HepG2 (cell line): Measurements from ENCODE around the gene LRR1. TPM values are rescaled to one million over a fixed set of nuclear protein-coding genes. Genes with fewer than 3 reads are reported as not detected.

Experiments
- ARID3A ChIP-seq: IDR thresholded peaks from 2 replicates; pipeline ENCODE4 v1.6.1; 2012; ENCODE audit warnings: low read depth, low read length, improper control_type of control experiment
- CREB3 ChIP-seq: sonication (generic); formaldehyde crosslinking; IDR thresholded peaks from 2 replicates; pipeline ENCODE4 v1.5.0; 2020; ENCODE audit warnings: missing genetic modification reagents
- HMGXB3 ChIP-seq: sonication (generic); formaldehyde crosslinking; IDR thresholded peaks from 2 replicates; pipeline ENCODE4 v1.4.0; 2020; ENCODE audit warnings: missing genetic modification reagents, borderline replicate concordance
- IKZF5 ChIP-seq: IDR thresholded peaks from 2 replicates; pipeline ENCODE4 v1.6.1; 2018; ENCODE audit warnings: missing genetic modification reagents, mild to moderate bottlenecking, missing compliant biosample characterization
- MYNN ChIP-seq: sonication (generic); formaldehyde crosslinking; IDR thresholded peaks from 2 replicates; pipeline ENCODE4 v1.4.0; 2020; ENCODE audit warnings: mild to moderate bottlenecking, low read depth, missing genetic modification reagents
- NBN ChIP-seq: fragments of 450-650 bp; conservative IDR thresholded peaks from 2 replicates; pipeline ENCODE4 v1.6.1; 2017
- NFYC ChIP-seq: IDR thresholded peaks from 2 replicates; pipeline ENCODE4 v1.6.1; 2016; ENCODE audit warnings: missing genetic modification reagents, missing compliant biosample characterization
- PATZ1 ChIP-seq: sonication (generic); formaldehyde crosslinking; IDR thresholded peaks from 2 replicates; pipeline ENCODE4 v1.4.0; 2020; ENCODE audit warnings: missing genetic modification reagents
- SRSF1 ChIP-seq: fragments of 200-400 bp; formaldehyde crosslinking; optimal IDR thresholded peaks from 2 replicates; pipeline ENCODE3; 2017; ENCODE audit warnings: mild to moderate bottlenecking, low read depth, low read length, moderate library complexity
- THAP7 ChIP-seq: sonication (generic); formaldehyde crosslinking; IDR thresholded peaks from 2 replicates; pipeline ENCODE4 v1.8.1; 2023; ENCODE audit warnings: mild to moderate bottlenecking, missing genetic modification reagents
- ZGPAT ChIP-seq: IDR thresholded peaks from 2 replicates; pipeline ENCODE4 v1.6.1; 2016; ENCODE audit warnings: mild to moderate bottlenecking
- ZNF496 ChIP-seq: sonication (generic); formaldehyde crosslinking; IDR thresholded peaks from 2 replicates; pipeline ENCODE4 v1.8.1; 2023; ENCODE audit warnings: mild to moderate bottlenecking, moderate library complexity, missing genetic modification reagents; ENCODE audit not compliant: insufficient replicate concordance
- polyA plus RNA-seq, 8 experiments: library from polyadenylated mRNA; depleted of rRNA in 3 of 8; stranded (reverse) in 7 of 8; unstranded in 1 of 8; fragments of >200 nt; fragmentation: Illumina TruSeq in 4 of 8; extraction: Trizol in 4 of 8; gene quantifications; 2 replicates each; pipeline versions ENCODE4 v1.2.1 to v1.2.3, GENCODE V29; 2011 to 2016; ENCODE audit warnings: low read depth in 4 of 8, missing spikeins in 1 of 8, mixed read lengths in 1 of 8; ENCODE audit not compliant: insufficient read depth in 1 of 8
- total RNA-seq, 5 experiments: library from RNA; depleted of rRNA; stranded (reverse); fragments of >200 nt; fragmentation: Illumina TruSeq; extraction: Trizol; gene quantifications; 2 replicates each; pipeline ENCODE4 v1.2.3, GENCODE V29; 2016; ENCODE audit warnings: low read depth in 1 of 5

The LRR1 gene
- total and polyA plus RNA-seq, 2 of the 13 experiments (the other 11 are each of a cell fraction or from before 2014, with no cell fraction given) = 7.0 to 36.2 TPM

- TF ChIP-seq HMGXB3 = no peak; the same call in 1 of the 2 replicates
- TF ChIP-seq NBN = no peak
- TF ChIP-seq SRSF1 = no peak
- TF ChIP-seq MYNN (CRISPR knock-in tag) = no peak
- peak; percentile 90; the same call in 1 of the 2 replicates for TF ChIP-seq THAP7 (CRISPR knock-in tag)
- peak; percentile 63; the same call in 1 of the 2 replicates for TF ChIP-seq IKZF5 (CRISPR knock-in tag)
- no peak for TF ChIP-seq ZNF496
- TF ChIP-seq ARID3A = peak; percentile 45; the same call in 1 of the 2 replicates
- TF ChIP-seq ZGPAT (CRISPR knock-in tag) = peak; percentile 88
- TF ChIP-seq CREB3 = no peak
- peak; percentile 9 for TF ChIP-seq PATZ1 (CRISPR knock-in tag)
- peak; percentile 37; the same call in 1 of the 2 replicates for TF ChIP-seq NFYC
These were observed at the start of gene LRR1 (continued) for GRCh38 chr14:49598485-49599300.
